Omental fat pad (tissue), 4 donors: ENCODE data around the gene SPATA24. TPM values are rescaled to one million over a fixed set of nuclear protein-coding genes. Genes with fewer than 3 reads are reported as not detected.

Experiments used
- ATAC-seq: fragments of 150-250 bp; one replicate; pipeline ENCODE4 v1.9.1; 2016; ENCODE audit warnings: mild to moderate bottlenecking, moderate library complexity; ENCODE audit not compliant: low FRiP score
- DNase-seq: peaks from one replicate; pipeline ENCODE4 v3.0.0-alpha.2; 2019; ENCODE audit warnings: low spot score
- total RNA-seq, 4 donors: library from RNA; depleted of rRNA; stranded (reverse); fragments of >200 nt; gene quantifications; one replicate each; pipeline ENCODE4 v1.1.0, GENCODE V29; 2016
- TF ChIP-seq, protein P1 (sequence below), 3 donors: fragments of 450-650 bp; IDR thresholded peaks; one replicate each; pipeline ENCODE4 v1.5.1; 2016 to 2017; ENCODE audit warnings: antibody characterized with exemption in 3 of 3, mild to moderate bottlenecking in 3 of 3, moderate library complexity in 2 of 3

SPATA24 gene
- total RNA-seq, 4 donors from 2014 or later, result 1.8 to 3.3 (median 2.0) TPM

DNA sequence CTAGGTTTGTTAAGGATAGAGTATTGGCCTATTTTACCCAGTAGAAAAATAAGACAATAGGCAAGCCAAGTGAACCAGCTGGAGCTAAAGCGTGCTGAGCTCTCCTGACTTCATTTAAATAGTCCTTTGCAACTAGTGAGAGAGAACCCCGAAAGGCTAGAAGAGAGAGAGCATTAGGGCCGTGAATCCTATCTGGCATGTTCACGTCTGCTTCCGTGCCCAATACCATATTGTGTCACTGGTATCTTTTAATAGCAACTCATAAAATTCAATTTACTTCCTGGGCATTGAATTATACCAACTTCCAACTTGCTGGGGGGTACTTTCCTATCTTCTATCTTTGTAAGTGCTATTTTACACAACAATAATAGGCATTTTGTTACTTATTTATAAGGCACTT is 21.6 kb upstream of the SPATA24 start:
- no peak for ATAC-seq
- TF ChIP-seq, protein P1, sequence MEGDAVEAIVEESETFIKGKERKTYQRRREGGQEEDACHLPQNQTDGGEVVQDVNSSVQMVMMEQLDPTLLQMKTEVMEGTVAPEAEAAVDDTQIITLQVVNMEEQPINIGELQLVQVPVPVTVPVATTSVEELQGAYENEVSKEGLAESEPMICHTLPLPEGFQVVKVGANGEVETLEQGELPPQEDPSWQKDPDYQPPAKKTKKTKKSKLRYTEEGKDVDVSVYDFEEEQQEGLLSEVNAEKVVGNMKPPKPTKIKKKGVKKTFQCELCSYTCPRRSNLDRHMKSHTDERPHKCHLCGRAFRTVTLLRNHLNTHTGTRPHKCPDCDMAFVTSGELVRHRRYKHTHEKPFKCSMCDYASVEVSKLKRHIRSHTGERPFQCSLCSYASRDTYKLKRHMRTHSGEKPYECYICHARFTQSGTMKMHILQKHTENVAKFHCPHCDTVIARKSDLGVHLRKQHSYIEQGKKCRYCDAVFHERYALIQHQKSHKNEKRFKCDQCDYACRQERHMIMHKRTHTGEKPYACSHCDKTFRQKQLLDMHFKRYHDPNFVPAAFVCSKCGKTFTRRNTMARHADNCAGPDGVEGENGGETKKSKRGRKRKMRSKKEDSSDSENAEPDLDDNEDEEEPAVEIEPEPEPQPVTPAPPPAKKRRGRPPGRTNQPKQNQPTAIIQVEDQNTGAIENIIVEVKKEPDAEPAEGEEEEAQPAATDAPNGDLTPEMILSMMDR (IDR thresholded peaks at IDR 0.05), result no peak
- DNase-seq, result no peak

DNA sequence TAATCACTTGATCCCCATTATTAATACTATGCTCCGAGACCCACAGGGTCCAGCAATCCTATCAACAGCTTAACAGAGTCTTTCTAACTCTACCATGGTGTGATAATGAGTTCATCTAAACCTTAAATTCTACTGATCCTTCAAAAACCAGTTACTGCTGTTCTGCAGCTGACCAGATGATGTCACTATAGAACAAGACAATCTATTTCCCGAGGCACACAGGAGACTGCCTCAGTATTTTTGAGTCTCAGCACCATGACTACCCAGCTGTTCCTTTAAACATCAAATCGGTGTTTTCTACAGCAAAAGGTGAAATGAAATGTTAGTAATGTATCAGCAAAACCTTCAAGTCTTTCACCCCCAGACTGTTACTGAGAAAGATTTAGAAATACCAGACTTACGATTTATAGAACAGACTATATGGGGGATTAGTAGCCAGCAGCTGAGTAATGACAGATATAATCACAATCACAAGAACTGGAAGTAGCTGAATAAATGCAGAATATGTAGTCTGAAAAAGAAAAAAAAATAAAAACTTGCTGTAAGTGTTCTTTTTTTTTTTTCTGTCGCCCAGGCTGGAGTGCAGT is 18.5 kb upstream of the SPATA24 start:
- no peak for DNase-seq
- TF ChIP-seq, protein P1 (IDR thresholded peaks at IDR 0.05), result no peak
- ATAC-seq, result peak; percentile 78

DNA sequence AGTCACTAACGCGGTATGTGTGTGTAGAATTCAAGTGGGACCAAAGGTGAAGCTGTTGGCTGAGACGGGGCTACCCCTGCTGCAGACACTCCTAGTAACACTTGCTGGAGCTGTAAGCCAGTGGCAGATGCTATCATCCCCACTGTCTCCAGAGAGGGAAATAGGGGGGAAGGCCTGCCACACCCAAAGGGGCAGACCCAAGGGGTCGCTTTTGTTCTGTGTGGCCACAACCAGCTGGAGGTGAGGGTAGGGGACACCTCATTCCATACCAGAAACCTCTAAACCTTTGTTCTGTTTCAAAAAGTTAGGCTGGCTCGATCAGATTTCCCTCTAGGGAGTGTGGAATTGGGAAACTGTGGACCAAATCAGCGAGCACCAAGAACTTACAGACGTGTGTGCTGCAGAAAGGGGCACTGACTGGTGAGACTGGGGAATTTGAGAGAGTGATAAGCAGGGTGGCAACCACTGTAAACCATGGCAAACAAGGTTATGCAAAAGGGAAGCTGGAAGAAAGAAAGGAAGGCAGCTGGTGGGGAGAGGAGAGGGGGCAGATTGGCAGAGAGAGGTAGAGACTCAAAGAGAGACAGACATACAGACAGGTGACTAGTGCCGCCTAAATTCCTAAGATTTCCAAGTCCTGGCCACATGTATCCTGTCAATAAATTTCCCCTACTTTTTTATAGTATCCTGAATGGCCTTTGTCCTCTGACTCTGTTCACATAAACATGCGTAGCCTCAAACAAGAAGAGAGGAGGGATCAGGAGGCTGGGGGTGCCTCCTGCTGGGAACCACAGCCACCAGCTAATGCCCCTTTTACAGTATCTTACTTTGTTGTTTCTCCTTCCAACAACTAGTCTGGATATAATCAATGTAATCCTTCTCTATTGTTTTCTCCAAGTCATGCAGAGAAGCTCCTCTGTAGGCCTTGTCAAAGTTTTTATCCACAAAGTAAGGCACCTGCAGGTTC is 15.6 kb upstream of the SPATA24 start:
- TF ChIP-seq, protein P1 (IDR thresholded peaks at IDR 0.05), result no peak
- ATAC-seq (no peak), DNase-seq (no peak)

DNA sequence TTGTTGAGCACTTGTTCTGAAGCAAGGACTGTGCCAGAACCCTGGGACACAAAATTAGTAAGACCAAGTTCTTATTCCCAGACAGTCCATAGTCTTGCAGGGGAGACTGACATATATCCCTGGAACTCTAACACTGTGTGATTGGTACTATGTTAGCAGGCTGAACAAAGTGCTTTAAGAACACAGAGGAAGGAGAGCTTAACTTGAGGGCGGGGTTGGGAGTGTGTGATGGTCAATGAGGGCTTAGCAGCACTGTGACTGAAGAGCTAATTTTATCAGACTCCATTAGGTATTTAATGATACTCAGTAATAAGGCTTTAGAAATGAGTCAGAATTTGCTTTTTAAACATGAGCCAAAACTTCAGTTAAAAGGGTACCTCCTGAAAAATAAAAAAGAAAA is 14.9 kb upstream of the SPATA24 start:
- TF ChIP-seq, protein P1 (IDR thresholded peaks at IDR 0.05), result no peak
- ATAC-seq (no peak), DNase-seq (no peak)

DNA sequence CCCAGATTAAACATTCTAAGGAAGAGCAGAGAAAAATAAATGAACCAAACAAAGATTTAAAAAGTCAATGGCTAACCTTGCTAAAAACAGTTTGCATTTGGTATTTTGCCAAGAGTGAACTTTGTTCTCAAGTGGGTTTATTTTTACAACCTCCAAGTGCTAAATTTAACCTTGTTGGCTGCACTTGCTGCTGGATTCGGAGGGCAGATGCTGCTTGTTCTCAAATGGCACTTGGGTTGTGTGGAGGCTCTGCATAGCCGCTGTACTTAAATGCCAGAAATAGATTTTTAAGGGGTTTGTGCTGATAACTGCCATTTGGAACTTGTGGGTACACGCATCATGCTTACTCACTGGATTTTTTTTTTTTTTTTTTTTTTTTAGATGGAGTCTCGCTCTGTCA is 13.3 kb upstream of the SPATA24 start:
- no peak for DNase-seq
- TF ChIP-seq, protein P1 (IDR thresholded peaks at IDR 0.05), result no peak
- no peak for ATAC-seq

DNA sequence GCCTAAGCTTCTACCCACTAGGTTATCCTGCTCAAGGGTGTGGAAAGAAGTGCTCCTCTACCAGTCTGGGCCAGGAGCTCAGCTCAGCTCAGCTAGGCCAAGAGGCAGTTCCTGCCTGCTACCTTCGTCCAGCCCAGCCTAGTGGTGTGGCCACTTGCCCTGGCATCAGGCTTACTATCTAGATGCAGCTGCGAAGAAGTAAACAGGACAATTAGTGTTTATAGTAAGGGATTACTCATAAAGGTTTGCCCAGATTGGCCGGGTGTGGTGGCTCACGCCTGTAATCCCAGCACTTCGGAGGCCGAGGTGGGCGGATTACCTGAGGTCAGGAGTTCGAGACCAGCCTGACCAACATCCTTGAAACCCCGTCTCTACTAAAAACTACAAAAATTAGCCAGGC is 12.8 kb upstream of the SPATA24 start:
- TF ChIP-seq, protein P1 (IDR thresholded peaks at IDR 0.05), result no peak
- DNase-seq (no peak), ATAC-seq (no peak)
